IPS DF 6.9 (cell line): ENCODE results near the gene RABAC1.
A peak's percentile ranks its signal among the peaks of the same experiment; 100 is the strongest.

Experiments
- DNase-seq: peaks from one replicate; pipeline ENCODE4 v3.0.0-alpha.2; 2013; ENCODE audit warnings: low read depth, low spot score
- H3K27ac ChIP-seq: one replicate; pipeline ENCODE4 v1.5.1; 2013; ENCODE audit warnings: low read length, control low read depth
- H3K27me3 ChIP-seq: 2 replicates; pipeline ENCODE4 v1.6.1; 2013; ENCODE audit warnings: mild to moderate bottlenecking, low read length; ENCODE audit not compliant: control insufficient read depth, insufficient read depth
- H3K36me3 ChIP-seq: 2 replicates; pipeline ENCODE4 v1.6.1; 2013; ENCODE audit warnings: low read length; ENCODE audit not compliant: control insufficient read depth, insufficient read depth
- H3K4me1 ChIP-seq: 2 replicates; pipeline ENCODE4 v1.6.1; 2013; ENCODE audit warnings: low read length; ENCODE audit not compliant: control insufficient read depth, insufficient read depth
- H3K4me3 ChIP-seq: 2 replicates; pipeline ENCODE4 v1.5.1; 2013; ENCODE audit warnings: mild to moderate bottlenecking, low read length
- H3K9me3 ChIP-seq: 2 replicates; pipeline ENCODE4 v1.6.1; 2013; ENCODE audit warnings: low read length, inconsistent platforms; ENCODE audit not compliant: control insufficient read depth, insufficient read depth
- WGBS: extraction: QIAGEN DNeasy Blood & Tissue Kit; methylation state at CpG from one replicate; pipeline ENCODE4 v1.1.7; 2013; ENCODE audit warnings: mixed read lengths, missing lambda C conversion rate; ENCODE audit not compliant: insufficient read length, insufficient coverage; 5-methylcytosine and 5-hydroxymethylcytosine counted together

Gene RABAC1

GRCh38 chr19:41959056-41960053, at the start of gene RABAC1:
Gene RABAC1, minus strand, starts transcription at chr19:41959321. Its CDS starts 29 bp downstream, at chr19:41959292.
- peak; percentile 93 for DNase-seq
- Histone ChIP-seq H3K4me1 (peaks cover 5% of the 10 kb centered on the region), H3K27me3 (no peaks in the 10 kb centered on the region), H3K9me3 (no peaks in the 10 kb centered on the region), H3K4me3 (peak within 1 kb of the TSS; percentile 78), H3K36me3 (peaks cover 4% of the 10 kb centered on the region), H3K27ac (no peak within 1 kb of the TSS)
- no CpG with 5 or more reads among the region's 46 CpGs for WGBS

- 0 out of 2 replicates have a peak, but pooled peaks cover 4% of the 10 kb centered on the region for H3K36me3 ChIP-seq
- WGBS: no CpG with 5 or more reads among the region's 13 CpGs
- DNase-seq: no peak
- no peaks in the 10 kb centered on the region; the same call in 1 of the 2 replicates for H3K4me1 ChIP-seq
- no peak overlapping the region for H3K27ac ChIP-seq
- H3K27me3 ChIP-seq: no peaks in the 10 kb centered on the region
- H3K9me3 ChIP-seq: no peaks in the 10 kb centered on the region
- no peak overlapping the region for H3K4me3 ChIP-seq
These were observed 47.4 kb upstream of the RABAC1 start for GRCh38 chr19:42006569-42006968.

- H3K27me3 ChIP-seq: no peaks in the 10 kb centered on the region
- no peak overlapping the region for H3K4me3 ChIP-seq
- no peaks in the 10 kb centered on the region for H3K9me3 ChIP-seq
- 0 out of 2 replicates have a peak, but pooled peaks cover 4% of the 10 kb centered on the region for H3K36me3 ChIP-seq
- H3K4me1 ChIP-seq: no peaks in the 10 kb centered on the region; the same call in 1 of the 2 replicates
- no peak for DNase-seq
- no peak overlapping the region for H3K27ac ChIP-seq
- no CpG with 5 or more reads among the region's 22 CpGs for WGBS
These were observed 46.4 kb upstream of the RABAC1 start for GRCh38 chr19:42005504-42005903.

DNA sequence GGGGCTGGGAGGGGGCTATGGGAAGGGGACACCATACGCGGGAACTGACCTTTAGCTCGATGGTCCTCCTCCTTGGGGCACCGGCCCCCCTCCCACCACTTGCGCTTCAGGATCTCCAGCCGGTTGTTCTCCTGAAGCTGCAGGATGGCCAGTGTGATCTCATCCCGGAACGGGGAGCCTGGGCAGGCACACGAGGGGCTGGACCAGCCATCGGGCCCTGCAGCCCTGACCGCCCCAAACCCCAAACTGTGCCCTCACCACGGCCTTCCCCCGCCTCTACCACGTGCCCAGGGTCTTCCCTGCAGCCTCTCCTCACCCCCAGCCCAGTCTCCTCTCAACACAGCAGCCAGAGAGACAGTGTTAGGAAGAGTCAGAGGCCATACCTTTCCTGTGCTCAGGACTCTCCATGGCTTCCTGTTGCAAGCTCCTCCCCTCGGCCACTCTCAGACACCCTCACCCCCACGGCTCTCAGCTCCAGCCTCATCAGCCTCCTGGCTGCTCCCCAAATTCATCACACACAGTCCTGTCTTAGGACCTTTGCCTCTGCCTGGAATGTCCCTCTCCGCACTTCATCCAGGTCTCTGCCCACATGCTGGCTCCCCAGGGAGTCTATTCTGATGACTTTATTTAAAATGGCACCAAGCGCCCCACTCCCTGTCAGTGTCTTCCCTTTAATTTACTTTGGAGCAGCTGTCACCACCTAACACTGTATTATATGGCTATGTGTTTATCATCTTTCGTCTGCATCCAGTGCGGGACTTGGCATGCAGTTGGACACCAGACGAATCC, 44.6 kb upstream of the RABAC1 start:
- no peak for DNase-seq
- Histone ChIP-seq H3K9me3 (no peaks in the 10 kb centered on the region), H3K27me3 (peaks cover 8% of the 10 kb centered on the region; the same call in 1 of the 2 replicates), H3K4me3 (no peak overlapping the region), H3K4me1 (no peaks in the 10 kb centered on the region; the same call in 1 of the 2 replicates), H3K27ac (no peak overlapping the region), H3K36me3 (0 out of 2 replicates have a peak, but pooled peaks cover 4% of the 10 kb centered on the region)
- no CpG with 5 or more reads among the region's 21 CpGs for WGBS

DNA sequence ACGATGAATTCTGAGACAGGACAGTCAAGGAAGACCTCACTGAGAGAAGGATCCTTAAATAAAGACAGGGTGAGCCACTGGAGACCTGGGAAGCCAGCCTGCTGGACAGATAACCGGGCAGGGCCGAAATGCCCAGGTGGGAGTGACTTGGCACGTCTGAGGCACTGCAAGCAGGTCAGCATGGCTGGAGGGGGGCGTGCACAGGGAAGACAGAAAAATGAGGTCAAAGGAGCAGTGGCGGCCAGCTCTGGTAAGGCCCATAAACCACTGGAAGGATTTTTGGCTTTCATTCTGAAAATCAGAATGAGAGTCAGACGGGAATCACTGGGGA, 40.7 kb upstream of the RABAC1 start:
- DNase-seq: no peak
- peaks cover 2% of the 10 kb centered on the region for H3K4me1 ChIP-seq
- H3K27ac ChIP-seq: no peak overlapping the region
- H3K36me3 ChIP-seq: no peaks in the 10 kb centered on the region
- no CpG with 5 or more reads among the region's 7 CpGs for WGBS
- peaks cover 16% of the 10 kb centered on the region; the same call in 1 of the 2 replicates for H3K27me3 ChIP-seq
- no peak overlapping the region for H3K4me3 ChIP-seq
- no peaks in the 10 kb centered on the region for H3K9me3 ChIP-seq

DNA sequence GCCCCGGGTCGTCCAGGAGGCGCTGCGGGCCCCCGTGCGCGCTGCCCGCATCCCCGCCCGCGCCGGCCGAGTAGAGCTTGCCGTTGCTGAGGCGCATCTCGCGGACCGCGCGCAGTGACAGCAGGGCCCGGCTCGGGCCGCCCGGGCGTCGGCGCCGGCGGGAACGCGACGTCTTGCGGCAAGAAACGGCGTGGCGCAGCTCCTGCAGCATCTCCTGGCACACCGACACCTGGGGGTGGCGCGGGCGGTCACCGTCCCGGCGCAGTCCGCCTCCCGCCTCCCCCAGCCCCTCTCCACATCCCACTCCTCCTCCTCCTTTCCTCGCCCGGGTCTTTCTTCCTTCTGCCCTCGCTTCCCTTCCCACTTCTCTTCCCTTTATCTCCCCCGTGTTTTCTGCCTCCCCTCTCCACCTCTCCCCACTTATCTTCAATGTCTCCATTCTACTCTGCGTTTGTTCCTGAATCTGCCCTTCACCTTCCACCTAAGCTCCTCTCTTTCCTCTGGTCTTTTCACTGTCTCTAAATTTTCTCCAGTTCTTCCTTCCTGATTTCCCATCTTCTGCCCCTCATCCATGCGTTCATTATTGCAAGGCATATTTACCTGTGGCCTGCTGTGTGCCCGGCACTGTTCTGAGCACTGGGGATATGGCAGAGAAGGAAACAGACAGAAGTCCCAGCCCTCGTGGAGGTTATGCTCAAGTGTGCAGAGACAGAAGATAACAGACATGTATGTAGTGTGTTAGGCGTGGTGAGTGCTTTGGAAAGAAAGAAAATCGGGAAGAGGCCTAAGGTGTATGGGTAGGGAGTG, 40.2 kb upstream of the RABAC1 start:
- DNase-seq: no peak
- Histone ChIP-seq H3K4me1 (peaks cover 2% of the 10 kb centered on the region), H3K36me3 (no peaks in the 10 kb centered on the region), H3K27ac (no peak overlapping the region), H3K27me3 (peaks cover 19% of the 10 kb centered on the region; the same call in 1 of the 2 replicates), H3K4me3 (no peak overlapping the region; the same call in 1 of the 2 replicates), H3K9me3 (no peaks in the 10 kb centered on the region)
- 100% methylated on average over 2 of the region's 55 CpGs for WGBS

DNA sequence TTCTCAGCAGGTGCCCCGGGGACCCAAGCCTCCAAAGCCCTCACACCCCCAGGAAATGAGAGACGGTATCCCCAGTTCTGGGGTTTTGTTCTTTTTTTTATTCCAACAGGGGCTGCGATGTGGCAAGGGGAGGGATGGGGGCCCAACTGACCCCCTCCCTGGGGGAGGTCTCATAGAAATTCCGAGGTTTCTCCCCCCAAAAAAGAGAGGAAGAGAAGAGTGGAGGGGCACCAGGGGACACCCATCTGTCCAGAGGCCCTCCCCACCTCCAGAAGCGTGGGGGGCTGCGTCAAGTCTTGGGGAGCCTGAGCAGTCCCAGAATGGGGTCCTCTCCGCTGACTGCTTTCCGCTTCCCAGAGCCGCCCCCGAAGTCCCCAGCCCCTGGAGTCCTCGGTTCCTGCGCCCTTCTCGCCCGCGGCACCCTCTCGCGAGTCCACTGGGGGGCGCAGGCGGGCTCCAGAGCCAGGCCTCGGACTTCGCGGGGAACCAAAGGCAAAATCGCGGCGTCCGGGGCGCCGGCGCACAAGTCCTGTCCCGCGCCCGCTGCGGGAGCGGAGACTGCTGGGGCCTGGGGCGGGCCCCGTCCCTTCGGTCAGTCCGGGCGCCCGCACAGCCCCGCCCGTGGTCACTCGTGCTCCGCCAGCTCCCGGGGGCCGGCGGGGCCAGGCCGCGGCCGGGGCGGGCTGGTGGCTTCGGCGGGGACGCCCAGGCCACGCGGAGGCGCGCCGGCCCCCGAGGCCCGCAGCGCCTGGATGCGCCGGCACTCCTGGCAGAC, 39.3 kb upstream of the RABAC1 start:
- no CpG with 5 or more reads among the region's 64 CpGs for WGBS
- Histone ChIP-seq H3K27me3 (peaks cover 19% of the 10 kb centered on the region; the same call in 1 of the 2 replicates), H3K9me3 (no peaks in the 10 kb centered on the region), H3K4me3 (no peak overlapping the region; the same call in 1 of the 2 replicates), H3K27ac (no peak overlapping the region), H3K36me3 (no peaks in the 10 kb centered on the region), H3K4me1 (peaks cover 2% of the 10 kb centered on the region; the same call in 1 of the 2 replicates)
- DNase-seq: no peak

DNA sequence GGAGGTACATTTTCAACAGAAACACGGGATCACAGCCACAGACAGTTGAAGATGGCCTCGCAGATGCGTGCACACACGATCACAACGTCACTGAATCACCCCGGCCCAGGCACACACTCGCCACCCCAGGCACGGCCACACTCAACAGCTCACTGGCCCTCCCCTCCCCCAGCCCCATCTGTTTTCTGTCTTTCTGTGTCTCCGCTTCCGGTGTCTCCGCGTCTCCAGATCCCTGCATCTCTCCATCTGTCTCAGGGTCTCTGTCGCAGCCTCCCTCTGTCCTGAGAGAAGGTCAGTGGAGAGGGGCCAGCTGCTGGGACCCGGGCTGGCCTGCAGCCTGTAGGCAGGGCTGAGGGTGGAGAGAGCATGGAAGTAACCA, 38.7 kb upstream of the RABAC1 start:
- no peak overlapping the region for H3K27ac ChIP-seq
- H3K36me3 ChIP-seq: no peaks in the 10 kb centered on the region
- no peak overlapping the region; the same call in 1 of the 2 replicates for H3K4me3 ChIP-seq
- WGBS: no CpG with 5 or more reads among the region's 14 CpGs
- H3K27me3 ChIP-seq: peaks cover 19% of the 10 kb centered on the region; the same call in 1 of the 2 replicates
- DNase-seq: no peak
- H3K4me1 ChIP-seq: peaks cover 6% of the 10 kb centered on the region; the same call in 1 of the 2 replicates
- H3K9me3 ChIP-seq: no peaks in the 10 kb centered on the region

DNA sequence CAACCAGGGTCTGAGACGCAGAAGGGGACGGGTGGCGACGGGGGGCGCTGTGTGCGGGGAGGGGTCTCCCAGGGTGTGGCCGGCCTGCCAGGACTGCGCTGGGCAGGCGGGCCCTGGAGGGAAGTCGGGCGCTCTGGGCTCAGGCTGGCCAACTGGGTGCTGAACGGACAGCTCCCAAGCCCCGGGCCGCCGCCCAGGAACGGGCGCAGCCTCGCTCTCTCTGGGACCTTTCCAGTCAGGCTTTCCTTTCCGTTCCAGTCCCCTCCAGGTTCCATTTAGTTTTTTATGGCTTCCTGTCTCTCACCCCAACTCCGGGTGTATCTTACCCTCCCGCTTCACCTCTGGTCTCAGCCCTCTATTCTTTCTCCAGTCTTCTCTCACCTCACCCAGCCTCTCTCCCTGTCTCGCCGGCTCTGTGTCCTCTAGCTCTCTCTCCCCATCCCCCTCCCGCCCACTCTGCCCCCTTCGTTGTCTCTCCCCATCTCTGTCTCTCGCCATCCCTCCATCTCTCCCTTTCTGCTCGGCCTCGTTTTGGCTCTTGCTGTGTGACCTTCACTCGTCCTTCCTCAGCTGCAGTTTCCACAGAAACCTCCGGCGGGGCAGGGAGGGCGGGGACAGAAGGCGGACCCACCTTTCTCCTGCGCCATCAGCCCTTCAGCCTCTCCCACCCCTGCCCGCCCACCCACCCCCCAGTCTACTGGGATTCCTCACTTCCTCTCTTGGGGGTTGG, 38.2 kb upstream of the RABAC1 start:
- Histone ChIP-seq H3K36me3 (no peaks in the 10 kb centered on the region), H3K27ac (no peak overlapping the region), H3K4me3 (peak overlapping the region; percentile 2; the same call in 1 of the 2 replicates), H3K27me3 (peaks cover 19% of the 10 kb centered on the region; the same call in 1 of the 2 replicates), H3K9me3 (no peaks in the 10 kb centered on the region), H3K4me1 (peaks cover 6% of the 10 kb centered on the region; the same call in 1 of the 2 replicates)
- no peak for DNase-seq
- WGBS: no CpG with 5 or more reads among the region's 35 CpGs
